SK-N-SH (cell line): ENCODE results near the gene TMEM214. TPM values are rescaled to one million over a fixed set of nuclear protein-coding genes. Genes with fewer than 3 reads are reported as not detected.

Experiments
- CTCF ChIA-PET: fragments of 300-600, 350-600 bp; formaldehyde crosslinking; extraction: SDS; loops from one replicate; lab custom pipeline; 2021; lab: Yijun Ruan, JAX
- POLR2A ChIA-PET: fragments of 350-600 bp; sonication (Branson Sonifier 250); formaldehyde crosslinking; extraction: SDS; loops from one replicate; lab custom pipeline; 2020; ENCODE audit warnings: antibody characterized with exemption, inconsistent platforms; lab: Yijun Ruan, JAX
- DNase-seq: peaks from one replicate; pipeline ENCODE4 v3.0.0; 2012
- H2AFZ ChIP-seq: fragments of 200-600 bp; sonication (generic); 2 replicates; pipeline ENCODE4 v1.8.1; 2016; ENCODE audit warnings: antibody characterized with exemption, mild to moderate bottlenecking, low read depth
- H3F3A ChIP-seq: fragments of 200-600 bp; sonication (generic); replicated peaks from 2 replicates; pipeline ENCODE3; 2016; ENCODE audit warnings: antibody characterized with exemption, mild to moderate bottlenecking; ENCODE audit not compliant: insufficient read depth
- H3K27ac ChIP-seq, 2 experiments: fragments of 200-500 bp in 1 of 2; fragments of 200-600 bp in 1 of 2; sonication (Bioruptor generic) in 1 of 2; sonication (generic), shearing (Covaris generic) in 1 of 2; 2 replicates each; pipeline versions ENCODE4 v1.5.1 to v1.6.1; 2014 to 2016; ENCODE audit warnings: low read depth in 2 of 2, inconsistent platforms in 1 of 2, low read length in 1 of 2, mild to moderate bottlenecking in 1 of 2, mixed read lengths in 1 of 2
- H3K27me3 ChIP-seq: fragments of 200-600 bp; sonication (generic), shearing (Covaris generic); 2 replicates; pipeline ENCODE4 v1.6.1; 2016; ENCODE audit warnings: mixed run types; ENCODE audit not compliant: insufficient read depth
- H3K36me3 ChIP-seq, 2 experiments: fragments of 200-500 bp in 1 of 2; fragments of 200-600 bp in 1 of 2; sonication (Bioruptor generic) in 1 of 2; sonication (generic) in 1 of 2; replicated peaks in 1 of 2; 2 replicates each; pipeline versions ENCODE3 to v1.5.1; 2014 to 2016; ENCODE audit warnings: low read length in 1 of 2, mild to moderate bottlenecking in 1 of 2; ENCODE audit not compliant: insufficient read depth in 2 of 2, control insufficient read depth in 1 of 2
- H3K4me1 ChIP-seq, 2 experiments: fragments of 200-500 bp in 1 of 2; fragments of 200-600 bp in 1 of 2; sonication (Bioruptor generic) in 1 of 2; sonication (generic), shearing (Covaris generic) in 1 of 2; 2 replicates each; pipeline versions ENCODE4 v1.5.1 to v1.6.1; 2014 to 2016; ENCODE audit warnings: low read depth in 1 of 2, low read length in 1 of 2, mixed run types in 1 of 2; ENCODE audit not compliant: insufficient read depth in 2 of 2, control insufficient read depth in 1 of 2
- H3K4me2 ChIP-seq: fragments of 200-600 bp; sonication (generic), shearing (Covaris generic); 2 replicates; pipeline ENCODE4 v1.6.1; 2017; ENCODE audit warnings: mixed run types
- H3K4me3 ChIP-seq, 2 experiments: fragments of 200-500 bp in 1 of 2; fragments of 200-600 bp in 1 of 2; sonication (Bioruptor generic) in 1 of 2; sonication (generic), shearing (Covaris generic) in 1 of 2; 2 replicates each; pipeline versions ENCODE4 v1.5.1 to v1.8.1; 2014 to 2016; ENCODE audit warnings: low read depth in 2 of 2, inconsistent platforms in 1 of 2, low read length in 1 of 2, mild to moderate bottlenecking in 1 of 2, mixed read lengths in 1 of 2, moderate library complexity in 1 of 2
- H3K79me2 ChIP-seq: fragments of 200-600 bp; sonication (generic); 2 replicates; pipeline ENCODE4 v1.8.1; 2017; ENCODE audit warnings: mild to moderate bottlenecking; ENCODE audit not compliant: insufficient read depth
- H3K9ac ChIP-seq: fragments of 200-600 bp; sonication (generic); 2 replicates; pipeline ENCODE4 v1.6.1; 2017; ENCODE audit warnings: mixed run types
- H3K9me2 ChIP-seq: fragments of 200-600 bp; sonication (generic); 2 replicates; pipeline ENCODE4 v1.6.1; 2017; ENCODE audit warnings: mixed run types
- H3K9me3 ChIP-seq: fragments of 200-600 bp; sonication (generic); 2 replicates; pipeline ENCODE4 v1.6.1; 2017; ENCODE audit warnings: mixed run types, mild to moderate bottlenecking, moderate library complexity
- H4K20me1 ChIP-seq: fragments of 200-600 bp; sonication (generic); 2 replicates; pipeline ENCODE4 v1.6.1; 2017; ENCODE audit warnings: mild to moderate bottlenecking, mixed run types; ENCODE audit not compliant: insufficient read depth
- CTCF ChIP-seq: fragments of 200-600 bp; sonication (generic); IDR thresholded peaks from 2 replicates; pipeline ENCODE4 v1.6.1; 2017; ENCODE audit warnings: antibody characterized with exemption, mild to moderate bottlenecking, moderate library complexity
- ELF1 ChIP-seq: IDR thresholded peaks from 2 replicates; pipeline ENCODE4 v1.4.0; 2012
- EP300 ChIP-seq, 2 experiments: IDR thresholded peaks; 2 replicates each; pipeline versions ENCODE4 v1.4.0 to v1.6.1; 2012; ENCODE audit warnings: borderline replicate concordance in 1 of 2, low read depth in 1 of 2, low read length in 1 of 2
- FOXJ3 ChIP-seq: sonication (generic); formaldehyde crosslinking; IDR thresholded peaks from 2 replicates; pipeline ENCODE4 v1.5.1; 2020; ENCODE audit warnings: mild to moderate bottlenecking, missing genetic modification reagents
- FOXM1 ChIP-seq: IDR thresholded peaks from 2 replicates; pipeline ENCODE4 v1.4.0; 2012; ENCODE audit warnings: low read depth, mild to moderate bottlenecking
- GATA2 ChIP-seq: sonication (generic); formaldehyde crosslinking; IDR thresholded peaks from 2 replicates; pipeline ENCODE4 v1.5.0; 2020; ENCODE audit warnings: mild to moderate bottlenecking, missing genetic modification reagents
- JUND ChIP-seq: IDR thresholded peaks from 2 replicates; pipeline ENCODE4 v1.4.0; 2012
- MXI1 ChIP-seq: IDR thresholded peaks from 2 replicates; pipeline ENCODE4 v1.6.1; 2012; ENCODE audit warnings: mild to moderate bottlenecking, low read depth, low read length, improper control_type of control experiment
- NFIC ChIP-seq: IDR thresholded peaks from 2 replicates; pipeline ENCODE4 v1.4.0; 2012; ENCODE audit warnings: borderline replicate concordance
- RAD21 ChIP-seq: IDR thresholded peaks from 2 replicates; pipeline ENCODE4 v1.6.1; 2012; ENCODE audit warnings: mild to moderate bottlenecking, low read length
- RCOR1 ChIP-seq: fragments of 150-350 bp; IDR thresholded peaks from 2 replicates; pipeline ENCODE4 v1.6.1; 2017; ENCODE audit warnings: antibody characterized with exemption, low read length
- TAF1 ChIP-seq: IDR thresholded peaks from 2 replicates; pipeline ENCODE4 v1.6.1; 2012; ENCODE audit warnings: low read depth, mild to moderate bottlenecking, low read length, moderate library complexity, borderline replicate concordance
- TEAD4 ChIP-seq: IDR thresholded peaks from 2 replicates; pipeline ENCODE4 v1.4.0; 2012; ENCODE audit warnings: mild to moderate bottlenecking, borderline replicate concordance; ENCODE audit not compliant: insufficient read depth
- WGBS: methylation state at CpG from one replicate; pipeline ENCODE4 v1.1.6; 2017; ENCODE audit warnings: low lambda C conversion rate; 5-methylcytosine and 5-hydroxymethylcytosine counted together
- polyA plus RNA-seq, 3 experiments: library from polyadenylated mRNA; depleted of rRNA; stranded (reverse); fragments of >200 nt; gene quantifications; 2 replicates each; pipeline ENCODE4 v1.2.3, GENCODE V29; 2012
- TF ChIP-seq, protein P1 (sequence below): fragments of 150-350 bp; IDR thresholded peaks from 2 replicates; pipeline ENCODE4 v1.6.1; 2016; ENCODE audit warnings: mild to moderate bottlenecking, low read depth, low read length

Gene TMEM214
- polyA plus RNA-seq, 1 of the 3 experiments (the other 2 are of a cell fraction) = 69.4 TPM

DNA sequence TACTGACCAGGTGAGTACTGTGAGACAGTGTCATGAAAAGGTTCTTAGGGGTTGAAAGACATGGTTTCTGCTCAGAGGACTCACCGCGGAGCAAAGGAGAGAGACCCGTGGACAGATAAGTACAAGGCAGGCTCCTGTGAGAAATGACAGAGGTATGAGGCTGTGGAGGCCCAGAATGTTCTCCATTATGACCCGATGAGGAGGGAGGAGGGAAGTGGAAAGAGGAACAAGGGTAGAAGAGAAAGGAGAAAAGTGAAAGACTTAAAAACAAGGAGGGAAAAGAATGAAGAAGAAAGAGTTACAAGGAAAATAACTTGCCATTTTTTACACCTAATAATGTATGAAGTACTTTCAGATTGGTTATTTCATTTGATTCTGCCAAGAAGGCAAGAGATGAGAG lies 32.5 kb upstream of the TMEM214 start (continued):
- TF ChIP-seq GATA2 (CRISPR knock-in tag) = no peak
- TF ChIP-seq RAD21 = no peak
- no peak for TF ChIP-seq NFIC
- no peak for TF ChIP-seq EP300 (IDR thresholded peaks at IDR 0.05; ENCODE audit: borderline replicate concordance in 1 of 2, low read depth in 1 of 2, low read length in 1 of 2)
- no peak for TF ChIP-seq MXI1
- no peak for TF ChIP-seq FOXM1
- no peak for TF ChIP-seq RCOR1

DNA sequence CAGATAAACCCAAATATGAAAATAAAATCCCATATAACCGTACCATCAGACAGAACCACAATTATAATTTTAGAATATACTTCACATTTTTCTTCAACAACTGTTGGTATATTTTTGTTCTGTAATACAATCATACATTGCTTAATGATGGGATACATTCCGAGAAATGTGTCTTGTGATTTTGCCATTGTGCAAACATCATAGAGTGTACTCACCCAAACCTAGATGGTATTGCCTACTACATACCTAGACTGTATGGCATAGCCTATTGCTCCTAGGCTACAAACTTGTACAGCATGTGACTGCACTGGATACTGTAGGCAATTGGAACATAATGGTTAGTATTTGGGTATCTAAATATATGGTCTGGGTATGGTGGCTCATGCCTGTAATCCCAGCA lies 31.8 kb upstream of the TMEM214 start:
- H3K9ac ChIP-seq = no peak overlapping the region
- 97% methylated on average over 2 of the region's 2 CpGs for WGBS
- H4K20me1 ChIP-seq = no peaks in the 10 kb centered on the region
- H3K4me1 ChIP-seq = 0 out of 4 replicates have a peak, but pooled peaks cover 0 to 7% of the 10 kb centered on the region in 2 experiments
- H3K4me3 ChIP-seq = no peak overlapping the region
- H3K27ac ChIP-seq = no peak overlapping the region
- no peaks in the 10 kb centered on the region for H3K9me2 ChIP-seq
- H3K9me3 ChIP-seq = no peaks in the 10 kb centered on the region
- H3K36me3 ChIP-seq = no peaks in the 10 kb centered on the region
- no peaks in the 10 kb centered on the region for H3F3A ChIP-seq
- H3K4me2 ChIP-seq = no peak overlapping the region
- POLR2A ChIA-PET = no interaction called here
- CTCF ChIA-PET = interaction anchor here (0.7 to 1.0 kb wide), 2 partner anchors 16 to 24 kb away, joined by 4 to 5 read pairs; no protein-coding TSS in a partner anchor
- no peak for DNase-seq
- H2AFZ ChIP-seq = no peak overlapping the region
- no peak for TF ChIP-seq TEAD4
- no peak for TF ChIP-seq JUND
- no peak for TF ChIP-seq ELF1
- no peak for TF ChIP-seq CTCF
- TF ChIP-seq, protein P1, sequence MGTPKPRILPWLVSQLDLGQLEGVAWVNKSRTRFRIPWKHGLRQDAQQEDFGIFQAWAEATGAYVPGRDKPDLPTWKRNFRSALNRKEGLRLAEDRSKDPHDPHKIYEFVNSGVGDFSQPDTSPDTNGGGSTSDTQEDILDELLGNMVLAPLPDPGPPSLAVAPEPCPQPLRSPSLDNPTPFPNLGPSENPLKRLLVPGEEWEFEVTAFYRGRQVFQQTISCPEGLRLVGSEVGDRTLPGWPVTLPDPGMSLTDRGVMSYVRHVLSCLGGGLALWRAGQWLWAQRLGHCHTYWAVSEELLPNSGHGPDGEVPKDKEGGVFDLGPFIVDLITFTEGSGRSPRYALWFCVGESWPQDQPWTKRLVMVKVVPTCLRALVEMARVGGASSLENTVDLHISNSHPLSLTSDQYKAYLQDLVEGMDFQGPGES = no peak
- TF ChIP-seq RAD21 = no peak
- no peaks in the 10 kb centered on the region for H3K27me3 ChIP-seq
- H3K79me2 ChIP-seq = no peaks in the 10 kb centered on the region

GRCh38 chr2:27001950-27002349 lies 30.8 kb upstream of the TMEM214 start:
- CTCF ChIA-PET = interaction anchor here (0.9 to 33.3 kb wide), 4 partner anchors 11 to 59 kb away, joined by 3 to 1017 read pairs (median 34); partner anchors contain the start of gene MAPRE3
- no peaks in the 10 kb centered on the region for H3K36me3 ChIP-seq
- H3K9ac ChIP-seq = no peak overlapping the region
- H3K9me3 ChIP-seq = no peaks in the 10 kb centered on the region
- no peak overlapping the region for H2AFZ ChIP-seq
- no peaks in the 10 kb centered on the region for H3K9me2 ChIP-seq
- no peak overlapping the region for H3K4me3 ChIP-seq
- TF ChIP-seq TAF1 (no peak), FOXJ3 (CRISPR knock-in tag) (no peak)
- 78% methylated on average over 5 of the region's 5 CpGs for WGBS
- H3K27ac ChIP-seq = no peak overlapping the region
- no peak overlapping the region for H3K4me2 ChIP-seq
- no peaks in the 10 kb centered on the region for H3K27me3 ChIP-seq
- POLR2A ChIA-PET = no interaction called here
- no peak for DNase-seq
- no peaks in the 10 kb centered on the region for H3K79me2 ChIP-seq
- no peaks in the 10 kb centered on the region for H4K20me1 ChIP-seq
- no peaks in the 10 kb centered on the region for H3F3A ChIP-seq
- 0 out of 4 replicates have a peak, but pooled peaks cover 0 to 7% of the 10 kb centered on the region in 2 experiments for H3K4me1 ChIP-seq
